GM10266 (cell line): Measurements from ENCODE around the gene MAD1L1.

Experiments used
- DNase-seq: peaks from one replicate; pipeline ENCODE4 v3.0.0; 2012; ENCODE audit errors: extremely low spot score
- TF ChIP-seq, protein P1 (sequence below): IDR thresholded peaks from 2 replicates; pipeline ENCODE4 v1.5.1; 2012; ENCODE audit warnings: mild to moderate bottlenecking, low read depth; ENCODE audit not compliant: control insufficient read depth, insufficient read depth; ENCODE audit errors: missing control alignments

The MAD1L1 gene

DNA sequence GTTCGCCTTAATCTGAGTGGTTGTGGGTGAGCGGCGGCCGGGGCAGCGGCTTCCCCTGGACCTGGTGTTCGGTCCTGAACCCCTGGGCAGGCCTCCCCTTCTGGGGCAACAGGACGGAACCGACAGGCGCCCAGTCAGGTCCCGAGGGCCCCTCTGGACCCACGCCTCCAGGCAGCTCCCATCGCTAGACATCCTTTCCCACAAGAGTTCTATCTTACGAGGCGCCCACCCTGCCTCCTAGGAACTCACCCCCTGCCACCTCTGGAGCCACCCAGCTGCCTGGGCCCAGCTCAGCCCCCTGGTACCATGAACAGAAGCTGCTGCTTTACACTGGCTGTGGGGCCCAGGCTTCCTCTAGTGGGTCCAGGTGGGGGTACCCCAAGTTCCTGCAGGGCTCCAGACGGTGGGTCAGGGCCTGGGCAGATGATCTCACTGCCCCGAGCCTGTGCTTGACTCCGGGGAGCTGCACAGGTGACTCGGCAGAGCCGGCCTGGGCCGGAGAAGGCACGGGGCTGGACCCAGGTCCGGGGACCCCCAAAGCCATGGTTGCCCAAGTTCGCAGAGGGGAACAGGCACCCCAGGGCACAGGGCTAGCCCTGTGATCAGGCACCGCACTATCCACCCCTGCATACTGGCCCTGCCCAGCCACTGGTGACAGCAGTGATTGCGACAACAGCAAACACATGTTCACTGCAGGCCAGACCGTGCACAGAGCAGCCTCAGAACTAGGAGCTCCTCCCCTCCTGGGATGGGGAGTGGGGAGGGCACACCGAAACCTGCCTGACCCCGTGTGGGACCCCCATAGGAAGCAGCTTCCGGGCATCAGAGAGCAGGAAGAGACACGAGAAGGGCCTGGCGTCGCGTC lies 382.4 kb downstream of the MAD1L1 start:
- TF ChIP-seq, protein P1, sequence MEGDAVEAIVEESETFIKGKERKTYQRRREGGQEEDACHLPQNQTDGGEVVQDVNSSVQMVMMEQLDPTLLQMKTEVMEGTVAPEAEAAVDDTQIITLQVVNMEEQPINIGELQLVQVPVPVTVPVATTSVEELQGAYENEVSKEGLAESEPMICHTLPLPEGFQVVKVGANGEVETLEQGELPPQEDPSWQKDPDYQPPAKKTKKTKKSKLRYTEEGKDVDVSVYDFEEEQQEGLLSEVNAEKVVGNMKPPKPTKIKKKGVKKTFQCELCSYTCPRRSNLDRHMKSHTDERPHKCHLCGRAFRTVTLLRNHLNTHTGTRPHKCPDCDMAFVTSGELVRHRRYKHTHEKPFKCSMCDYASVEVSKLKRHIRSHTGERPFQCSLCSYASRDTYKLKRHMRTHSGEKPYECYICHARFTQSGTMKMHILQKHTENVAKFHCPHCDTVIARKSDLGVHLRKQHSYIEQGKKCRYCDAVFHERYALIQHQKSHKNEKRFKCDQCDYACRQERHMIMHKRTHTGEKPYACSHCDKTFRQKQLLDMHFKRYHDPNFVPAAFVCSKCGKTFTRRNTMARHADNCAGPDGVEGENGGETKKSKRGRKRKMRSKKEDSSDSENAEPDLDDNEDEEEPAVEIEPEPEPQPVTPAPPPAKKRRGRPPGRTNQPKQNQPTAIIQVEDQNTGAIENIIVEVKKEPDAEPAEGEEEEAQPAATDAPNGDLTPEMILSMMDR: no peak
- DNase-seq: no peak

DNA sequence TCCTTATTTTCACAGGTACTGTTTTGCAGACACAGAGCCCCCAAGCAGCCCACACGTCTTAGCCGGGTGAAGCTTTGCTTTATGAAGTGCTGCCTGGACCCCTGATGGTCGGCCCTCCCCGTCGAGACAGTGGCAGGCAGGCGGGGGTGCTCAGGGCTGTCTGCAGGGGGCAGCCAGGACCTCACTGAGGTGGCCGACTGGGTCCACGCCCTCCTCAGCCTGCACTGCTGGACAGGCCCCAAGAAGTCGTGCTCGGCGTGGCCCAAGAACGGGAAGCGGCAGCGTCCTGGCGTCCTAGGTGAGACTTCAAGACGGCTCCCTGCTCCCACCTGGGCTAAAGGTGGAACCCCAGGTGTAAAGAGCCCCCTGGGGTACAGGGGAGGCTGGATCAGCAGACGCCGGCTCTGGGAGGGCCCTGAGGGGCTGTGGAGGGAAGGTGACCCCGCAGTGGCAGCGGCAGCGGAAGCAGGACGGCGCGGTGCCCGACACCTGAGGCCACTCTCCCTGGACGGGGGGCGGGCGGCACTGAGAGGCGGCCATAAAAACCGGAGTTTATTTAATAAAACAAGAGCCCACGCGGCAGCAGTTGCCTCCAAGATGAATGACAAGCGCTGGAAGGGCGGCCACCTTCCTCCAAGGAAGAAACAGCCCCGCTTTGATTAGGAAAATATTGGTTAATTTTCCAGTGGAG lies 383.2 kb downstream of the MAD1L1 start:
- TF ChIP-seq, protein P1: no peak
- no peak for DNase-seq

DNA sequence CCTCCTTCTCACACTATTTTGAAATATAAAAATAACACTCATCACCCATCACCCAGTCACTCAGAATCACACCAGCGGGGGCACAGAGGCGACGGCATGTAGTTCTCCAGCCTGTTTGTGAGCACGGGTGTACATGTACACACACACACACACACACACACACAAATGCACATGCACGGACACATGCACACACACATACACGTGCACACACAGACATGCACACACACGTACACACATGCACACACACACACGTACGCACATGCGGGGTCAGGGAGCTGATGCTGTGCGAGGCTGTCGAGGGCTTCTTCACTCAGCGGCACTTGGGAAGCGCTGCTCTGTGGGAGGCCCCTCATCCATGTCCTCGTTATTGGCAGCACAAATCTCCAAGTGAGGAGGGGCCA lies 383.8 kb downstream of the MAD1L1 start:
- TF ChIP-seq, protein P1: no peak
- no peak for DNase-seq

DNA sequence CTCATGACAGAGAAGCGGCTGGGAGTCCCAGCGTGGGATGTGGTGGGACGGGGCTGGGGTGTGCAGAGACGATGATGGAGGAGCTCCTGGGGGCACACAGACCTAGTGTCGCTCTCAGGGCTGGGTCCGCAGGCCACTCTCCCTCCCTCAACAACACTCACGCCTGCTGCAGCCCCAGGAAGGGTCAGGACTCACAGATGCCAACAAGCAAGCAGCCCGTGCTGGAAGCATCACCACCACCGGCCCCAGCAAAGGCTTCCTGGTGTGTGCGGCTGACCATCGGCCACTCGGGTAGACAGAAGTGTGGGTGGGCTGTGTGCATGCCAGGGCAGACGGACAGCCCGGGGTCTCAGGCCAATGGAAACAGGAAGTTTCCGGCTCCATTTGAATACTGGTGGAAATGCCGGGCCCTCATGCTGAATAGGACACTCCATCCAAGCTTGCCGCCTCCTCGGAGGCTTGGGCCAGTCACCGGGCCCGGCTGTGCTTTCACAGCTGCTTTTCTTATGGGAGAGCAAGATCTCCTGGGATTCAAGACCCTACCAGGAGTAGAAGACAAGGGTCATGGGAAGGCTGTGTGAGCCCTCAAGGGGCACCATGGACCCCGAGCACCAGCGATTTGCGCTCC lies 384.6 kb downstream of the MAD1L1 start:
- DNase-seq: no peak
- TF ChIP-seq, protein P1: no peak

DNA sequence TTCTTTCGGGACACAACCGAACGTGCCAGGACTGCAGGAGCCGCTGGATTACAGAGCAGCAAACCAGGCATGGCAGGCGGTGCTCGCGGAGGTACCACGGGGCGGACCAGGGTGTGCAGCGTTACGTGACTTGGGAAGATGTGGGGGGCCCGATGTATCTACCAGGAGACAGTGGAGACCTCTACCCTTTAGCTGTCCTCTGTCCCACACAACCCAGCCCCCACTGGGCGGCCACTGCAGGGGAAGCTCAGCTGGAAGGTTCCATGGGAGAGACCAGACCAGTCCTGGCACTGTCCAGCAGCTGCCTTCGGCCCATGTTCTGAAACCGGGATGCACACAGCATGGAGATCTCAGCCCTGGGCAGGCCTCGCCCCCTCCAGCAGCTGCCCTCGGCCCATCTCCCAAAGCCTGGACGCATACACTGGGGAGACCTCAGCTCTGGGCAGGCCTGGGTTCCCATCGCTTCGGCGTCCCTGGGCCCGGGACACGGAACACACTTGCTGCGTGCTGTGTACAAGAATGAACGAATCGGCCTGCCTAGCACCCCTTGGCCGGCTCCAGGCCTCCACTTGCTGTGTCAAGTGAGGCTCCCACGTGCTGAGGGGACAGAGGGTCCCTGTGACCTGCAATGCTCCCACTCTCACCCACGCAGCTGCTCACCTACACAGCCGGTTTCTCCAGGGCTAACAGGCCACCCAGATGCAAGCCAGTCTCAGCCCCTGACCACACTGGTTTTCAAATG lies 385.3 kb downstream of the MAD1L1 start:
- TF ChIP-seq, protein P1: no peak

DNA sequence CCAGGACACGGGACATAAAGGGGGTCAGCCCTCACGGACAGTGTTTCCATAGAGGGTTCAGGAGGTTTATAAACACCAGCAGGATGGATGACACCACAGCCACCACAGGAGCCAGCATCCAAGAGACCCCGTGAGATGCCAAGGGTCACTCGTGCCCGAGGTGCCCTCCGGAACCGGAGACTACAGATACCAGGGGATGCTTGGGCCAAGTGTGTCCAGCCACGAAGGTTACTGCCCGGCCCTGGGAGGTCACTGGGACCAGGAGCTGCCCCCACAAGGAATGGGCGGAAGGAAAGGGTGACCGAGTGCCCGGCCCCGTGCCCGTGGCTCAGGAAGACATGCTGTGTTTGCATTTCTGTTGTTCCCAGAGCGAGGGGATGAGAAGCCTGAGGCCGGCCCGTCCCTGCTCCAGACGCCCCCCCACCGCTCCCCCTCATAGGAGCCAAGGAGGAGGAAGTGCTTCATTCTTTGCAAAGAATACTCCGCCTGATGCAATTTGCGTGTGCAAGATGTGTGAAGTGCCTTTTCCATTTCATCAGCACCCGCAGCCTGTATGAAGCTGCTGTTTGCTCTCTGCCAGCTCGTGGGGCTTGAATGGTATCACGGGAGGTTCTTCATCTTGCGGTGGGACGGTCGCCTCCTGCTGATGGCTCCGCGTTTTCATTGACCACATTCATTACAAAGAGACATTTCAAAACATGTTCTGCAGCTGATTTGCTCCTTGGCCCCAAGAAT lies 386.2 kb downstream of the MAD1L1 start:
- TF ChIP-seq, protein P1: no peak
- no peak for DNase-seq

More for the DNA sequence above, 385.3 kb downstream of the MAD1L1 start:
- no peak for DNase-seq
